Activated CD4-positive, CD25-positive, alpha-beta regulatory T cell treated with anti-CD3 and anti-CD28 coated beads, Interleukin-2, amount 50 U/mL, for 72 hours (primary cell): ENCODE data around the gene GRM4.
A peak's percentile ranks its signal among the peaks of the same experiment; 100 is the strongest.

Experiments
- DNase-seq: peaks from one replicate; pipeline ENCODE4 v3.0.0; 2021

Gene GRM4

DNA sequence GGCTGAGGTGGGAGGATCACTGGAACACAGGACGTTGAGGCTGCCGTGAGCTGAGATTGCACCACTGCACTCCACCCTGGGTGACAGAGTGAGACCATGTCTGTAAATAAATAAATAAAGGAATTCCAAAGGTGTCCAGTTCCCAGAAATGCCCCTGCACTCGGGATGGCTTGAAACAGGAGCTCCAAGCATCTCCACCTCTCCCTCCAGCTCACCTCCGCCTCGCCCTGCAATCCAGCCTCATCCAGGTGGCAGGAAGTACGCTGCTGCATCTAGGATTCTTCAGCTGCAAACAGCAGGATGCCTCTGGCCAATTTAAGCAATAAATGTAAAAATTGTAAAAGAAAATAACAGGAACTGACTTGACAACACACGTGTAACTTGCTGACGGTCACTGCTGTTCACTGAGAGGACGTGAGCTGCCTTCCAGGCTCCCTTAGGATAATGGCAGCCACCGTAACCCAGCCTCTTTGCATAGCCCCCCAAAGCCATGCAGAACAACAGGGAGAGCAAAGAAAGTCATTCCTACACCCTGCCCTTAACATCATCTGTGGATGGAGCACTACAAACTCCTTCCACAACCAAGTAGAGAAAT, 11.4 kb upstream of the GRM4 start:
- peak; percentile 5 for DNase-seq

- DNase-seq: no peak
Observed at GRCh38 chr6:34155471-34156300, 9.8 kb upstream of the GRM4 start.

- DNase-seq: peak; percentile 81
Observed at GRCh38 chr6:34154668-34155447, 9.0 kb upstream of the GRM4 start.

GRCh38 chr6:34152806-34153520, 7.1 kb upstream of the GRM4 start:
- DNase-seq: peak; percentile 20

- peak; percentile 11 for DNase-seq
Observed at GRCh38 chr6:34152042-34152524, 6.2 kb upstream of the GRM4 start.

DNA sequence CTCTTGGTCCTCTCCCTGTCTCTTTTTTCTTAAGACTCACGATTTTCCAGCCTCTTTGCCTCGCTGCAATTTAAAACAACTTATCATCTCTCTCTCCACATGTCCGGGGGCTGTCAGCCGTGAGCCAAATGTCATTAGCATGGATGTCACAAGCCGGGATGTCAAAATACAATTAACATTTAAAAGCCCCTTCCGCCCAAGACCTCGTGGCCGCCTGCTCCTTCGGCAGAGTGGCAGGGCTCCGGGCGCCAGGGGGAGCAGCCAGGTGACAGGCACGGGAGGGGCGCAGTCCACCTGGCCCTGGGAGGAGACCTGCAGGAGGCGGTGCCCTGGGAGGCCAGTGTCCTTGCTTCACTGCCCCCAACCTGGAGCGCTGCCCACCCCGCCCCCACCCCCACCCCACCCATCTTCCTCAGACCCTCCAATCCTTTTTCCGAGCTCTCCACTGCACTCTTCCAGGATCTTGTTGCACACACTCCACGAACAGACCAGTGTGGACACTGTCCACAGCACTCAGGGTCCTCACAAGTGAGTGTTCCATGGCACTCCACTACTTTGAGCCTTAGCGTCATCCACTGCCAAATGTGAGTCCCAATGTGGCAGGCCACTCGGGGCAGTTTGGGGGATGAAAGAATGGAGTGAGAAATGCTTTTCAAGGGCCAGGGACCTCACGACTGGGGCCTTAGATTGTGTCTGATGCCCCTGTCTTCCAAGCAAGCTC, 5.6 kb upstream of the GRM4 start:
- DNase-seq: no peak

- no peak for DNase-seq
Observed at GRCh38 chr6:34150766-34151165, 4.9 kb upstream of the GRM4 start.

DNA sequence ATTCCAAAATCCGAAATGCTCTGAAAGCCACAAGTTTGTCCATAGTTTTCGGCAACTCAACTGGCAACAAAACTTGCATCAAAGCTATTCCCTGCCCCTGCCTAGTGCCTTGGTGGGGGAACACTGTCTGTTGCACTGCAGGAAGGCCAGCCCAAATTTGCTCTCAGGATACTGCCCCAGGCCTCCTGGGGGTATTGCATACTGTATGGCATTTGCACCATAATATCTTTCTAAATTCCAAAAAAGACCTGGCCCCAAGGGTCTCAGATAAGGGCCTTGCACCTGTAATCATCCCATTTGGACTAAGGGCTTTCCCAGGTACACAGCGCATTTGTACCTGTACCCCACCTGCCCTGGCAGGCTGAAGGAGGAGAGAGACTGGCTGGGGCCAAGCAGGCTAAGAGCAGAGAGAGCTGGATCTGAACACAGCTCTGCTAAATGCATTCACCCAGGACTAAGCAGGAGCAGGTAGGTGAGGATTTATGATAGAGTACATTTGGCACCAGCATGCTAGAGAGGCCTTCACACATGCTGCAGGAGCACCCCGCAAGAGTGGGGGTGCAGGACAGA, 4.0 kb upstream of the GRM4 start:
- no peak for DNase-seq

DNA sequence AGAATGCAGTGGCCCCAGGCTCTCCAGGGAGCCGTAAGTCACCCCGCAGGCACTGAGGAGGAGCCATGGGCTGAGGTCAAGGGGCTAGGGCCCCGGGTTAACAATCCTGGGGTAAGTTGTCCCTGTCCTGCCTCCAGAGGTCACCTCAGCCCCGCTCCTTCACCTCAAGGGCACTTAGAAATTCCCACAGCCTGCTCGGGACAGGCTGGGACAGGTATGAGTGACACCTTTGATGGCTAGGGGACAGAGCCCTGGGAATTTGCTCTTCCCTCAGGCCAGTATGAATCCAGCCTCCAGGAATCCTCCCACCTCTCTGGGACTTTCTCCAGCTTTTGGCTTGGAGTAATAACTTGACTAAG, 3.5 kb upstream of the GRM4 start:
- DNase-seq: no peak

GRCh38 chr6:34148631-34149451, 3.0 kb upstream of the GRM4 start:
- DNase-seq: no peak

DNA sequence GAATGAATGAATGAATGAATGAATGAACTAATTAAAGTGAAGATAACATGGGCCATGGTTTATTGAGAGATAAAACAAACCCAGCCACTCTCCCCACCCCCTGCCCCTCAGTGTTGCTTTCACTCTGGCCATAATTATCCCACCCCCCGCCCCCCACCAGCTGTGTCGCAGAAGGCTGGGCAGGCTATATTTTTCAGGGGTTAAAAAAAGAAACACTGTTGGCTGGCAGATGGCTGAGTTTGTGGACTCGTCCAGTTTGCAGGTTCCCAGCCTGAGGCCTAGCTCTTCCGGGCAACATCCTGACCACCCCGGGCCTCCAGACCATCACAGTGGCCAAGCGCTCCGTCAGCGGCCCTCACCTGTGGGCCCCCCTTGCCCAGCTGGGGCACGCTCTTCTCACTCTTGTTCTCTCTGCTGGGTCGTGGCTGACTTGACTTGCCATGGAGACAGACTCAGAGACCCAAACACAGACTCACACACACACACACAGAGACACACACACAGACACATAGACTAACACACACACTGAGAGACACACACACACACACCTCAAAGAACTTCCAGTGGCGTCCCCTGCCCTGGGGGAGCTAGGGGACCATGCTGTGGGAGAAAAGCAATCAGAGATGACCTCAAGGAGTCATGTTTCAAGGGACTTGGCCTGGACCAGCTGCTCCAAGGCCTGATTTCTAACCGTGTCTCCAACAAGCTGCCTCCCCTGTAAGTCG, 2.2 kb upstream of the GRM4 start:
- DNase-seq: no peak

DNA sequence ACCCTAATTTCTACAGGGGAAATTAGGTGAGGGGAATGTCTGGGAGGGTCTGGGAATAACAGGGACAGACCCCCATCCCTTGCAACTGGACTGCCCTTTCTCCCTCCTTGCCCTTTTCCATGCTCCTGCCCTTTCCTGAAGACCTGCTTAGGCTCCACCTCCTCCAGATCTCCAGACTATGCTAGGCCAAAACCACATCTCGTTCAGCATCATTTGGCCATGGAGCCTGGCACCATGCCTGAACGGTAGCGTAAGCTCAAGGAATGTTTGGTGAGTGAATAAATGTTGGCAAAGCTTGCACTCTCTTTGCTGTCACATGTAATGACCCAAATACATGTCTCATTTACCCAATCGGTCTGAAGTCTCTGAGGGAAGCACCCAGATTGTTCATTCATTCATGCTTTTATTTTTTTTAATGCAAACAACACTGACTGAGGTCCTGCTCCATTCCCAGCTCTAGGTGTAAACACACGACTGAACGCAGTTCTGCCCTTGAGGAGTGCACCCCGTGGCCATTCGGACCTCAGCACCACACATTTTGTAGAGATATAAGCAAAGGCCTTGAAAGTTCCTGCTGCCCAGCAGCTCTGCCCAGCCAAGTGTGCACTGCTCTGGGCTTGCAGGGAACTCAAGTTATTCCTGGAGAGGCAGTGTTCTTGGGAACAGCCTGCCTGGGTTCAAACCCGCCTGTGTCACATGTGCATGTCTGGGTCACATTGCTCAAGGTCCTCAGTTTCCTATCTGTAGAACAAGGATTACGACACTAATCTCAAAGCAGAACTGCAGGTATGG, 1.1 kb upstream of the GRM4 start:
- no peak for DNase-seq

DNA sequence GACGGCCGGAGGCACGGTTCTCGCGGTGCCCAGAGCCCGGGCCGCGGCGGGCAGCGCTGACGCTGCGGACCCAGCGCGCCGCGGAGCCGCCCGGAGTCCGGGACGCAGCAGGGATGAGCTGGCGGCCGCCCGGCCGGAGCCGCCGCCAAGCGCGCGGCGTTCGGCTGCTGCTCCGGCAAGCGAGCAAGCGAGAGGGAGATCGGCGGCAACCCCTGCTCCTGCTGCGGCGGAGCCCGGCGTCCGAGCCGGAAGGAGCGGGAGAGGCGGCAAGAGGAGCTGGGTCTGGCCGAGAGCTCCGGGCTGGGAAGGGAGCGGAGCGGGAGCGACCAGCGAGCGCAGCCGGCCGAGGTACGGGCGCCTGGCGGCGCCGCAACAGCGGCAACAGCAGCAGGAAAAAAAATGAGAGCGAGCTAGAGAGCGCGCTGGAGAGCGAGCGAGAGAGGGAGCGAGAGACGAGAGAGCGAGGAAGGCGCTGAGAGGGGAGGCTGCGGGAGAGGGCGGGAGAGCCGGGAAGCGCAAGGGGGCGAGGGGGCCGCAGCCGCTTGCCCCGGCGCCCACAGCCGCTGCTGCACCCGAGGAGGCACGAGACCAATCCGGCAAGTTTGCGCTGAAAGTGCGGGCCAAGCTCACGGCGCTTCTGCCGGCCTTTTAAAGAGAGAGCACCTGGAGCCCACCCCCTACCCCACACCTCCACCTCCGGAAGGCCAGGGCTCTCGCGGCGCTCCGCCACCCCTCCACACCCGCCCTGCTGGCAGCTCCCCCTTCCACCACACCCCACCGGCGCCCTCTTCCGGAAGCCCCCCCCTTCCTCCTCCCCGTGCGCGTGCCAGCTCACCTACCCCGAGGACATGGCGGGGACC, 496 bp downstream of the GRM4 start:
- DNase-seq: no peak

GRCh38 chr6:34144581-34145160, 1.2 kb downstream of the GRM4 start:
- DNase-seq: no peak

DNA sequence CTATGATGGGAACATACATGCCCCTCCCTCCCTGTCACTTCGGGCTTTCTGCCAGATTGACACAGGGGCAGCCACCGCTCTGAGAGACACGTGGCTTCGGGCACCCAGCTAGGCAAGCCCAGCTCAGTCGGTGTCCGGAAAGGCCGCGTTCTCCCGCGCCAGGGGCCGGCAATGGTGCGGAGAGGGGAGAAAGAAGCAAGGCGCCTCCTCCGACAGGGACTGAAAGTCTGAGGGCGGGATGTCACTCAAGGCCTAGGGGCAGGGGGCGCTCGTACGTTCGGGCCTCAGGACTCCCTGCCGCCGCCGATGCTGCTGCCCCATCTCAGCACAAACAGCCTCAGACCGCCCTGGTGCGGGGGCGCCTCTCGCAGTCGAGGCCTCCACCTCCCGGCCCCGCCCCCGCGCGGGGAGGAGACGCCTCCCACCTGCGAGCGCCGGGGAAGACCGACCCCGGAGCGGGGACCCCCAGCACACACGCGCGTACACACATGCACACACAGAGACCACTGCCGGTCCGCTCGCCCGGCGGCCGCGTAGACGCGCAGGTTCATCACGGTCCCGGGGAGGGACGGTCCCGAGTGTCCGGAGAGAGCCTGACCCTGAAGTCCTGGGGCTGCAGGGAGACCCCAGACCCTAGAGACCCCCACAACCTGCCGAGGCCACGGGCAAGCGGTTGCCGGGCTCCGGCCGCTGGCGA, 1.9 kb downstream of the GRM4 start:
- DNase-seq: no peak

- DNase-seq: no peak
Observed at GRCh38 chr6:34143196-34143883, 2.5 kb downstream of the GRM4 start.
